HEK293 (cell line): ENCODE data around the gene GBP6.
"Not testable (repeated sequence)": the region's sequence is repeated elsewhere in the genome, so short reads cannot be mapped to it uniquely, and the experiment has no call there.

Experiments
- CTCF ChIP-seq: fragments of 450-650 bp; formaldehyde crosslinking; IDR thresholded peaks from 2 replicates; pipeline ENCODE4 v1.5.1; 2016; ENCODE audit warnings: missing biosample characterization, missing genetic modification characterization
- GFI1B ChIP-seq: fragments of 450-650 bp; formaldehyde crosslinking; IDR thresholded peaks from 2 replicates; pipeline ENCODE4 v1.5.1; 2016; ENCODE audit warnings: missing biosample characterization, missing genetic modification characterization
- PATZ1 ChIP-seq: fragments of 450-650 bp; formaldehyde crosslinking; IDR thresholded peaks from 2 replicates; pipeline ENCODE4 v1.5.1; 2016; ENCODE audit warnings: missing biosample characterization, missing genetic modification characterization
- REST ChIP-seq: fragments of 450-650 bp; formaldehyde crosslinking; IDR thresholded peaks from 2 replicates; pipeline ENCODE4 v1.5.1; 2016; ENCODE audit warnings: missing biosample characterization, missing genetic modification characterization
- ZBTB11 ChIP-seq: fragments of 450-650 bp; formaldehyde crosslinking; conservative IDR thresholded peaks from 2 replicates; pipeline ENCODE4 v1.5.1; 2016; ENCODE audit warnings: low read depth, missing biosample characterization, missing genetic modification characterization
- ZBTB26 ChIP-seq: fragments of 450-650 bp; formaldehyde crosslinking; optimal IDR thresholded peaks from 2 replicates; pipeline ENCODE3; 2016; ENCODE audit warnings: missing biosample characterization, mild to moderate bottlenecking, missing genetic modification characterization
- ZNF140 ChIP-seq: fragments of 450-650 bp; formaldehyde crosslinking; IDR thresholded peaks from 2 replicates; pipeline ENCODE4 v1.5.1; 2016; ENCODE audit warnings: missing biosample characterization, missing genetic modification characterization
- ZNF174 ChIP-seq: fragments of 450-650 bp; formaldehyde crosslinking; IDR thresholded peaks from 2 replicates; pipeline ENCODE4 v1.5.0; 2017; ENCODE audit warnings: missing biosample characterization, mild to moderate bottlenecking, missing genetic modification characterization
- ZNF23 ChIP-seq: fragments of 450-650 bp; formaldehyde crosslinking; IDR thresholded peaks from 2 replicates; pipeline ENCODE4 v1.5.1; 2016; ENCODE audit warnings: missing biosample characterization, missing genetic modification characterization, borderline replicate concordance
- ZNF274 ChIP-seq, 2 experiments: fragments of 200-500 bp in 1 of 2; fragments of 450-650 bp in 1 of 2; sonication (Bioruptor generic) in 1 of 2; formaldehyde crosslinking in 1 of 2; IDR thresholded peaks; 2 replicates each; pipeline versions ENCODE4 v1.5.1 to v1.6.1; 2014 to 2016; ENCODE audit warnings: borderline replicate concordance in 1 of 2, inconsistent platforms in 1 of 2, low read length in 1 of 2, missing biosample characterization in 1 of 2, missing genetic modification characterization in 1 of 2
- ZNF366 ChIP-seq: fragments of 450-650 bp; formaldehyde crosslinking; conservative IDR thresholded peaks from 2 replicates; pipeline ENCODE4 v1.5.1; 2016; ENCODE audit warnings: missing biosample characterization, missing genetic modification characterization

- not testable (repeated sequence) for TF ChIP-seq ZBTB11; CTCF; ZNF23 (tag by site-specific recombination); ZNF174 (tag by site-specific recombination); ZNF140 (tag by site-specific recombination); REST (tag by site-specific recombination); GFI1B (tag by site-specific recombination); ZBTB26 (tag by site-specific recombination); ZNF366 (tag by site-specific recombination); PATZ1; ZNF274 (IDR thresholded peaks at IDR 0.05; ENCODE audit: low read length); ZNF274 (tag by site-specific recombination; IDR thresholded peaks at IDR 0.05; ENCODE audit: borderline replicate concordance)
These were observed 43.9 kb downstream of the GBP6 start for GRCh38 chr1:89407768-89408167.
